Activated B cell treated with CpG ODN at 0.5 μM for 24 hours (primary cell): Measurements from ENCODE around the gene DUSP22. TPM values are rescaled to one million over a fixed set of nuclear protein-coding genes. Genes with fewer than 3 reads are reported as not detected.

Experiments
- ATAC-seq: fragments of 200-7000 bp; cut with Tn5 transposase; one replicate; pipeline ENCODE4 v1.10.0; 2021; ENCODE audit warnings: low read depth, mild to moderate bottlenecking, moderate library complexity
- CTCF ChIA-PET: fragments of 350-600 bp; sonication (Branson Sonifier 250); formaldehyde crosslinking; loops from one replicate; lab custom pipeline; 2021; ENCODE audit warnings: antibody characterized with exemption; lab: Charles Lee
- POLR2A ChIA-PET: fragments of 350-600 bp; sonication (Branson Sonifier 250); formaldehyde crosslinking; loops from one replicate; lab custom pipeline; 2021; ENCODE audit warnings: antibody characterized with exemption; lab: Charles Lee
- DNase-seq: peaks from one replicate; pipeline ENCODE4 v3.0.0; 2022
- H3K27ac Mint-ChIP-seq: one replicate; pipeline ENCODE4 v1.8.0; 2020; ENCODE audit warnings: mixed read lengths
- H3K27me3 Mint-ChIP-seq: one replicate; pipeline ENCODE4 v1.8.0; 2021; ENCODE audit warnings: mixed read lengths
- H3K36me3 Mint-ChIP-seq: one replicate; pipeline ENCODE4 v1.8.0; 2021; ENCODE audit warnings: low read depth, mixed read lengths
- H3K4me1 Mint-ChIP-seq: one replicate; pipeline ENCODE4 v1.8.0; 2021; ENCODE audit warnings: mixed read lengths
- H3K4me3 Mint-ChIP-seq: one replicate; pipeline ENCODE4 v1.8.0; 2020; ENCODE audit warnings: mild to moderate bottlenecking, mixed read lengths
- H3K9me3 Mint-ChIP-seq: one replicate; pipeline ENCODE4 v1.8.0; 2020; ENCODE audit warnings: mixed read lengths
- CTCF ChIP-seq: fragments of 200-600 bp; IDR thresholded peaks from one replicate; pipeline ENCODE4 v1.8.0; 2022; ENCODE audit warnings: antibody characterized with exemption, mild to moderate bottlenecking
- intact Hi-C: fragments of 100-400 bp; cut with micrococcal nuclease; formaldehyde crosslinking; loops from one replicate; pipeline ENCODE4 v1.15.1; 2024
- total RNA-seq: library from RNA; stranded (reverse); gene quantifications from 2 replicates; pipeline ENCODE4 v1.2.3, GENCODE V29; 2022

The DUSP22 gene
- total RNA-seq, 1 donor from 2014 or later: 153 TPM

GRCh38 chr6:318243-318890, 26.1 kb downstream of the DUSP22 start:
- ATAC-seq (no peak), DNase-seq (no peak)
- no peak for TF ChIP-seq CTCF
- Mint-ChIP-seq H3K4me1 (peaks cover 55% of the 10 kb centered on the region), H3K9me3 (no peaks in the 10 kb centered on the region), H3K4me3 (no peak overlapping the region), H3K27me3 (no peaks in the 10 kb centered on the region), H3K36me3 (peaks cover 39% of the 10 kb centered on the region), H3K27ac (peak overlapping the region; percentile 83)
- CTCF ChIA-PET: interaction anchor here (1.0 to 1.1 kb wide), 2 partner anchors 22 to 91 kb away, joined by 3 to 4 read pairs; no protein-coding TSS in a partner anchor
- POLR2A ChIA-PET: interaction anchor here (0.8 to 2.5 kb wide), 8 partner anchors 11 to 87 kb away, joined by 3 to 15 read pairs (median 4); partner anchors contain the start of gene IRF4
- intact Hi-C loops: no loop called here

GRCh38 chr6:319177-320131, 27.2 kb downstream of the DUSP22 start:
- ChIA-PET CTCF (interaction anchor here (0.9 kb wide), 1 partner anchor 8 kb away, joined by 3 read pairs; no protein-coding TSS in a partner anchor), POLR2A (interaction anchor here (0.7 to 1.8 kb wide), 9 partner anchors 9 to 92 kb away, joined by 3 to 7 read pairs (median 4); no protein-coding TSS in a partner anchor)
- Mint-ChIP-seq H3K4me1 (peaks cover 46% of the 10 kb centered on the region), H3K36me3 (peaks cover 37% of the 10 kb centered on the region), H3K27ac (peak overlapping the region; percentile 28), H3K4me3 (peak overlapping the region; percentile 29), H3K27me3 (no peaks in the 10 kb centered on the region), H3K9me3 (no peaks in the 10 kb centered on the region)
- intact Hi-C loops: loop anchor here (1.0 to 2.0 kb wide), 2 partner anchors 9 to 17 kb away; no protein-coding TSS in a partner anchor
- no peak for TF ChIP-seq CTCF
- ATAC-seq: peak; percentile 58
- peak; percentile 7 for DNase-seq

- H3K36me3 Mint-ChIP-seq: peaks cover 31% of the 10 kb centered on the region
- intact Hi-C loops: loop anchor here (2.0 kb wide), 1 partner anchor 16 kb away; no protein-coding TSS in a partner anchor
Measured at GRCh38 chr6:320351-321157, 28.3 kb downstream of the DUSP22 start.

GRCh38 chr6:321158-321438, 28.8 kb downstream of the DUSP22 start:
- POLR2A ChIA-PET: no interaction called here
- no peaks in the 10 kb centered on the region for H3K9me3 Mint-ChIP-seq
- peaks cover 27% of the 10 kb centered on the region for H3K36me3 Mint-ChIP-seq
- CTCF ChIA-PET: interaction anchor here (0.9 to 1.3 kb wide), 2 partner anchors 11 to 133 kb away, joined by 3 to 5 read pairs; no protein-coding TSS in a partner anchor
- ATAC-seq: no peak
- no peaks in the 10 kb centered on the region for H3K27me3 Mint-ChIP-seq
- intact Hi-C loops: loop anchor here (2.0 kb wide), 1 partner anchor 16 kb away; no protein-coding TSS in a partner anchor
- H3K27ac Mint-ChIP-seq: no peak overlapping the region
- no peak for DNase-seq
- TF ChIP-seq CTCF: no peak
- peaks cover 32% of the 10 kb centered on the region for H3K4me1 Mint-ChIP-seq
- H3K4me3 Mint-ChIP-seq: no peak overlapping the region

More at GRCh38 chr6:320351-321157, 28.3 kb downstream of the DUSP22 start:
- Mint-ChIP-seq H3K27me3 (no peaks in the 10 kb centered on the region), H3K4me3 (peak overlapping the region; percentile 29), H3K27ac (no peak overlapping the region), H3K9me3 (no peaks in the 10 kb centered on the region), H3K4me1 (peaks cover 38% of the 10 kb centered on the region)
- no peak for TF ChIP-seq CTCF
- ATAC-seq (no peak), DNase-seq (no peak)
- ChIA-PET POLR2A (interaction anchor here (0.7 to 1.8 kb wide), 7 partner anchors 8 to 93 kb away, joined by 3 to 7 read pairs (median 4); no protein-coding TSS in a partner anchor), CTCF (interaction anchor here (0.9 kb wide), 2 partner anchors 7 to 10 kb away, joined by 3 read pairs; no protein-coding TSS in a partner anchor)
